ENCODE measurements around the gene FARP2.

The FARP2 gene

GRCh38 chr2:241358470-241358869 lies 2.4 kb downstream of the FARP2 start:
- Histone ChIP-seq H3K36me3 (ENCODE audit: insufficient read depth, low read length) (peaks cover 18% of the 10 kb centered on the region; the same call in 1 of the 2 replicates), H2AFZ (ENCODE audit: low read length) (no peak overlapping the region), H4K20me1 (ENCODE audit: insufficient read depth, low read length) (no peaks in the 10 kb centered on the region), H3K4me3 (ENCODE audit: low read depth, low read length, poor library complexity, severe bottlenecking) (no peak overlapping the region), H3K9me2 (ENCODE audit: low read depth, low read length) (no peaks in the 10 kb centered on the region), H3K79me2 (ENCODE audit: insufficient read depth, low read length) (no peaks in the 10 kb centered on the region), H3K4me1 (ENCODE audit: insufficient read depth, low read length, severe bottlenecking) (peaks cover 17% of the 10 kb centered on the region), H3F3A (ENCODE audit: insufficient read depth, low read length) (0 out of 2 replicates have a peak, but pooled peaks cover 7% of the 10 kb centered on the region), H3K27ac (ENCODE audit: low read depth, low read length, poor library complexity, severe bottlenecking) (no peak overlapping the region), H3K9me3 (ENCODE audit: low read length) (no peaks in the 10 kb centered on the region), H3K27me3 (ENCODE audit: insufficient read depth, low read length) (no peaks in the 10 kb centered on the region; the same call in 1 of the 2 replicates), H3K9ac (ENCODE audit: low read length) (no peak overlapping the region), H3K4me2 (ENCODE audit: low read length) (no peak overlapping the region)
- TF ChIP-seq EZH2 (IDR thresholded peaks at IDR 0.05; ENCODE audit: borderline replicate concordance, low read length), result no peak
- no peak for TF ChIP-seq CTCF (IDR thresholded peaks at IDR 0.05; ENCODE audit: low read length)

GRCh38 chr2:241359481-241360045 lies 3.5 kb downstream of the FARP2 start:
- Histone ChIP-seq H2AFZ (ENCODE audit: low read length) (no peak overlapping the region), H3K79me2 (ENCODE audit: insufficient read depth, low read length) (no peaks in the 10 kb centered on the region), H3F3A (ENCODE audit: insufficient read depth, low read length) (no peaks in the 10 kb centered on the region), H3K9ac (ENCODE audit: low read length) (no peak overlapping the region), H3K4me3 (ENCODE audit: low read depth, low read length, poor library complexity, severe bottlenecking) (no peak overlapping the region), H3K36me3 (ENCODE audit: insufficient read depth, low read length) (peaks cover 7% of the 10 kb centered on the region; the same call in 1 of the 2 replicates), H3K9me2 (ENCODE audit: low read depth, low read length) (no peaks in the 10 kb centered on the region), H3K27ac (ENCODE audit: low read depth, low read length, poor library complexity, severe bottlenecking) (no peak overlapping the region), H3K4me2 (ENCODE audit: low read length) (no peak overlapping the region), H4K20me1 (ENCODE audit: insufficient read depth, low read length) (no peaks in the 10 kb centered on the region), H3K9me3 (ENCODE audit: low read length) (no peaks in the 10 kb centered on the region), H3K4me1 (ENCODE audit: insufficient read depth, low read length, severe bottlenecking) (peaks cover 17% of the 10 kb centered on the region), H3K27me3 (ENCODE audit: insufficient read depth, low read length) (no peaks in the 10 kb centered on the region; the same call in 1 of the 2 replicates)
- TF ChIP-seq CTCF (IDR thresholded peaks at IDR 0.05; ENCODE audit: low read length) (no peak), EZH2 (IDR thresholded peaks at IDR 0.05; ENCODE audit: borderline replicate concordance, low read length) (no peak)

- Histone ChIP-seq H3K36me3 (ENCODE audit: insufficient read depth, low read length) (no peaks in the 10 kb centered on the region), H3K4me3 (ENCODE audit: low read depth, low read length, poor library complexity, severe bottlenecking) (no peak overlapping the region), H3K9ac (ENCODE audit: low read length) (no peak overlapping the region), H3K27ac (ENCODE audit: low read depth, low read length, poor library complexity, severe bottlenecking) (no peak overlapping the region), H3K4me2 (ENCODE audit: low read length) (no peak overlapping the region), H3K79me2 (ENCODE audit: insufficient read depth, low read length) (no peaks in the 10 kb centered on the region), H3K9me3 (ENCODE audit: low read length) (no peaks in the 10 kb centered on the region), H3F3A (ENCODE audit: insufficient read depth, low read length) (no peaks in the 10 kb centered on the region), H2AFZ (ENCODE audit: low read length) (no peak overlapping the region), H3K27me3 (ENCODE audit: insufficient read depth, low read length) (no peaks in the 10 kb centered on the region; the same call in 1 of the 2 replicates), H4K20me1 (ENCODE audit: insufficient read depth, low read length) (no peaks in the 10 kb centered on the region), H3K9me2 (ENCODE audit: low read depth, low read length) (no peaks in the 10 kb centered on the region), H3K4me1 (ENCODE audit: insufficient read depth, low read length, severe bottlenecking) (no peaks in the 10 kb centered on the region)
- TF ChIP-seq EZH2 (IDR thresholded peaks at IDR 0.05; ENCODE audit: borderline replicate concordance, low read length) (no peak), CTCF (IDR thresholded peaks at IDR 0.05; ENCODE audit: low read length) (no peak)
Observed at GRCh38 chr2:241363426-241363825, 7.3 kb downstream of the FARP2 start.
